GM21786 (cell line): ENCODE measurements around the gene PCBD2.
"Not testable (repeated sequence)": the region's sequence is repeated elsewhere in the genome, so short reads cannot be mapped to it uniquely, and the experiment has no call there.

Experiments
- ATAC-seq: cut with Tn5 transposase; IDR thresholded peaks from one replicate; pipeline ENCODE4 v1.9.1; 2021; ENCODE audit not compliant: unreplicated experiment

Gene PCBD2

DNA sequence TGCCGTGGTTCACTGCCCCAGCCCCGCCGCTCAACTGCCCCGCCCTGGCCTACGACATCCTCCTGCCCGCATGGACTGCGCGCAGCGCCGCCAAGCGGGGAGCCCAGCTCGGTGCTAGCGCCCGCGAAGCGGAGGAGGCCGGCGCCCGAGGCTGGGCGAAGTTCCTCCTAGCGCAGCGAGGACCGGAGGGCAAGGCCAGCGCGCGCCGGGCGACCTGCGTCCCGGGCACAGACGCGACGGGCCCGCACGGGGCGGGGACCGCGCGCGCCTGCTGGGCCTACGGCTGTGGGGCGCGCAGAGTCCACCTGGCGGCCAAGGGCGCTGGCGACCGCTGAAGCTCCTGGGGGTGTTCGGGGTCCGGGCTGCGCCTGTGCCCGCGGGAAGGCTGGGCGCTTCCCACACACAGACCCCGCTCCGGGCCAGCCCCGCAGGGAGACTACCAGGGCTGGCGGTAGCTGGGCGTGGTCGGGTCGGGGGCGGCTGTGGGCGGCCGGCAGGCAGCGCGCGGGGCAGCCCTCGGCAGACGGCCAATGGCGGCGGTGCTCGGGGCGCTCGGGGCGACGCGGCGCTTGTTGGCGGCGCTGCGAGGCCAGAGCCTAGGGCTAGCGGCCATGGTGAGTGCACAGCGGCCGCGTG lies at the start of gene PCBD2:
PCBD2 (plus strand) TSS at position 522 of the 636 bp plus-strand sequence; CDS start at position 531, 9 bp downstream.
- peak; percentile 80 for ATAC-seq

GRCh38 chr5:134856465-134856864 lies 48.5 kb upstream of the PCBD2 start:
- not testable (repeated sequence) for ATAC-seq

- no peak for ATAC-seq
Observed at GRCh38 chr5:134857401-134857800, 47.5 kb upstream of the PCBD2 start.

- ATAC-seq, result no peak
Observed at GRCh38 chr5:134864707-134865106, 40.2 kb upstream of the PCBD2 start.

DNA sequence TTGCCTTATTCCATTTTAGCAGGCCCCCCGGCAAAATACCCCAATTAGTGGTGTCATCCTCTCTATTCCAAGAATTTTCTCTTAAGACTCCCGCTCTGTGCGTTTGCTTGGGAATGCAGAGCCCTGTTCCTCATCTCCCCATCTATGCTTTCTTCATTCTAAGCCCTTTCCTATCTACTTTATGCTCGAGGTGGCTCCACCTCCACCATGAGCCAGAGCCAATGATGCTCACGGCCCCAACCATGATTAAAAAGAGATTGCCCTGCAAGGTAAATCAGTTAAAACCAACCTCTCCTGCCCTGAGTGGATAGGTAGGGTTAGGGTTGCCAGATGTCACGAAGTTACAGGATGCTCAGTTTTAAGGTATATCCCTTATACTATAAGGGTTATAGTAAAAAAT lies 31.4 kb upstream of the PCBD2 start:
- ATAC-seq, result no peak

DNA sequence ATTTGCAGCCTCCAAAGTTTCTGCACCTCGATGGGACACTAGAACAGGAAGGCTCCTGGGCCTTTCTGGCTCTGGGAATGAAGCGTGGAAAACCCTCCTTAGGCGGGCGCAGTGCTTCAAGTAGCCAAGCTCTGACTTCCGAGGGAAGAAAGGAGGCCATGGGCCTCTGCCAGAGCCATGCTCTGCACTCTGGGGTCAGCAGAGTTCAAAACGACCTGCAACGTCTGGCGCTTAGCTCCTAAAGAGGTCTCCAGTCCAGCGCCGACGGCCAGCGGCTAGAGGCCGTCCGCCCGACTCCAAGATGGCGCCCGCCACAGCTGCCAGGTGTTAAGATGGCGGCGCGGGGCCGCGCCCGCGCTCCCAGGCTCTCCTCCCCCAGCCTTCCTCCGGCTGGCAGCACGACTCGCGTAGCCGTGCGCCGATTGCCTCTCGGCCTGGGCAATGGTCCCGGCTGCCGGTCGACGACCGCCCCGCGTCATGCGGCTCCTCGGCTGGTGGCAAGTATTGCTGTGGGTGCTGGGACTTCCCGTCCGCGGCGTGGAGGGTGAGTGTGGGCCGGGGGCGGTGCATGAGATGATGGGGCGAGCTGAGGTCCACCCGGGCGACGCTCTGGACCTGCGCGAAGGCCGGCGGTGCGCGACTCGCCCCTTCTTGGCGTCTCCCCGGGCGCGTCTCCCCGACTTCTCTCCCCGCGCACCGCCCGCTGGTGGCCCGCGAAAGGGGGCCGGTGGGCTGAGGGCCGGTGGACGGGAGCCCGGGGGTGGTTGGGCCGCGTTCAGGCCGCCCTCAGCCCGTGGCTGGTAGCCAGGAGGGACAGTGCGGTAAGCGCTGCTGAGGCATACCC lies 30.7 kb upstream of the PCBD2 start, which contains the start of gene TXNDC15:
TXNDC15 (plus strand) TSS at position 385 of the 844 bp plus-strand sequence; CDS start at position 442, 57 bp downstream.
- ATAC-seq, result peak; percentile 72

DNA sequence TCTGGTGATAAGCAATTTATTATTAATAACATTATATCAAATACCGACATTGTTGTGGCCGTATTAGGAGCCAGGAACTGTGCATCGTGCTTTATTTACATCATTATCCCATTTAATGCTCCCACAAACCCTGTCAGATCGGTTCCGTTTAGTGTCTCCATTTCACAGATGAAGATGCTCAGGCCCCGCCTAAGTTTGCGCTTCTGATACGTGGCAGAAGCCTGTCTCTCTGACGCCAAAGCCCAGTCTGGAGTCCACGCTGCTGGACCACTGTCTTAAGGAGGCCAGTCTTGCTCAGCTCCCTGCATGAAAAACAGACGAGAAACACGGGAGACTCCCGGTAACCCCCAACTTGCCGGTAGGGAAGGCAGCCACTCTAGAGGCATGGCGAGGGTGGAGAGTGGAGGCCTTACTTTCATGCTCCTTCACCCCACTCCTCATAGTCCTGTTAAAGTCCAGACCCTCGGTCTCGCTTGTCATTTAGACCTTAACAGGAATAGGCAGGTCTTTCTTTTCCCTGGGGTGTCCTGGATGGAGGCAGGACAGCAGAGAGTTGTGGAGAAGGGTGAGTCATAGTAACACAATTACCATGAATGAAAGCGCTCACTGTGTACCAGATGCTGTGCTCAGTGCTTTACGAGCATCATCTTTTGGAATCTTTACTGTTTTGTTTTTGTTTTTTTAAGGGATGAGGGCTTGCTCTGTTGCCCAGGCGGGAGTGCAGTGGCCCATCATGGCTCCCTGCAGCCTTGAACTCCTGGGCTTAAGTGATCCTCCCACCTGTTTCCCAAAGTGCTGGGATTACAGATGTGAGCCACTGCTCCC lies 29.9 kb upstream of the PCBD2 start:
- peak; percentile 31 for ATAC-seq

DNA sequence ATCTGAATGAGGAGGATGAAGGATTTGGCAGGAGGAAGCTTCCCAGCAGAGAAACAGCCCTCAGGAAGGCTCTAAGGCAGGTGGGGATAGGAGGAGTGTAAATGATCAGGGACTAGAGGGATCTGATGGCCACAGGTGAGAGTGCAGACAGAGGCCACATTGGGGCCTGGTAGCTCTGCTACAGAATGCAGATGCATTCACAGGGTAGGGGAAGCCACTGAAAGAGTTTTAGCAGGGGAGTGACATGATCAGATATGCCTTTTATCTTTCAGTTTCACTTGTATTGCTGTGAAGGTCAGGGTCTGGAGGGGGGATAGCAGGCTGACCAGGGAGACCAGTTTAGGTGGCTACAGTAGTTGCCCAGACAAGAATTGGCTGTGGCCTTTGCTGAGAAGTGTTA lies 27.8 kb upstream of the PCBD2 start:
- ATAC-seq, result peak; percentile 41

- ATAC-seq, result no peak
Observed at GRCh38 chr5:134878403-134878802, 26.5 kb upstream of the PCBD2 start.

- ATAC-seq, result no peak
Observed at GRCh38 chr5:134879456-134879855, 25.5 kb upstream of the PCBD2 start.

DNA sequence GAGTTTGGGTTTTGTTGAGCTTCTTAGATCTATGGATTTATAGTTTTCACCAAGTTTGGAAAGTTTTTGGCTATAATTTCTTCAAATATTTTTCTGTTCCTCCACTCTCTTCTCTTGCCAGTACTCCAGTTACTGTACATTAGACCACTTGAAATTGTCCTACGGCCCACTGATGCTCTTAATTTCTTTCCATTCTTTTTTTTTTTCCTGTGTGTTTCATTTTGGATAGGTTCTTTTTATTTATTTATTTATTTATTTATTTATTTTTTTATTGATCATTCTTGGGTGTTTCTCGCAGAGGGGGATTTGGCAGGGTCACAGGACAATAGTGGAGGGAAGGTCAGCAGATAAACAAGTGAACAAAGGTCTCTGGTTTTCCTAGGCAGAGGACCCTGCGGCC lies 24.0 kb upstream of the PCBD2 start:
- ATAC-seq, result not testable (repeated sequence)

GRCh38 chr5:134881711-134882110 lies 23.2 kb upstream of the PCBD2 start:
- ATAC-seq, result not testable (repeated sequence)

DNA sequence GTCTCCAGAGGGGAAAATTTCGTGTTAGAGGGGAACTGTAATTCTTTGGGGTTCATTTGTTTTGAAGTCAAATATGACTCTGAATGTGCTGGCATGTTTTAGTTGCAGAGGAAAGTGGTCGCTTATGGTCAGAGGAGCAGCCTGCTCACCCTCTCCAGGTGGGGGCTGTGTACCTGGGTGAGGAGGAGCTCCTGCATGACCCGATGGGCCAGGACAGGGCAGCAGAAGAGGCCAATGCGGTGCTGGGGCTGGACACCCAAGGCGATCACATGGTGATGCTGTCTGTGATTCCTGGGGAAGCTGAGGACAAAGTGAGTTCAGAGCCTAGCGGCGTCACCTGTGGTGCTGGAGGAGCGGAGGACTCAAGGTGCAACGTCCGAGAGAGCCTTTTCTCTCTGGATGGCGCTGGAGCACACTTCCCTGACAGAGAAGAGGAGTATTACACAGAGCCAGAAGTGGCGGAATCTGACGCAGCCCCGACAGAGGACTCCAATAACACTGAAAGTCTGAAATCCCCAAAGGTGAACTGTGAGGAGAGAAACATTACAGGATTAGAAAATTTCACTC lies 17.3 kb upstream of the PCBD2 start:
- ATAC-seq, result no peak

DNA sequence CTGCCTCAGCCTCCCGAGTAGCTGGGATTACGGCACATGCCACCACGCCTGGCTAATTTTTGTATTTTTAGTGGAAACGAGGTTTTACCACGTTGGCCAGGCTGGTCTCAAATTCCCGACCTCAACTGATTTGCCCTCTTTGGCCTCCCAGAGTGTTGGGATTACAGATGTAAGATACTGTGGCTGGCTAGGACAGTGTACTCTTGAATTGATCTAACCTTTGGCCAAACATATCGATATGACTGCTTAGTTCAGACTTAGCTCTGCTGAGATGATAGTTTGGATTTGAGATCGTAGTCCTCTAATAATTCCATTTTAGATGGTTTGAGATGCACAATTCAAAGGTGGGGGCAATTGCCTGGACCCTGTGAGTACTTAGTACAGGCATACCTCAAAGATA lies 15.6 kb upstream of the PCBD2 start:
- no peak for ATAC-seq

GRCh38 chr5:134891473-134891872 lies 13.5 kb upstream of the PCBD2 start:
- no peak for ATAC-seq

DNA sequence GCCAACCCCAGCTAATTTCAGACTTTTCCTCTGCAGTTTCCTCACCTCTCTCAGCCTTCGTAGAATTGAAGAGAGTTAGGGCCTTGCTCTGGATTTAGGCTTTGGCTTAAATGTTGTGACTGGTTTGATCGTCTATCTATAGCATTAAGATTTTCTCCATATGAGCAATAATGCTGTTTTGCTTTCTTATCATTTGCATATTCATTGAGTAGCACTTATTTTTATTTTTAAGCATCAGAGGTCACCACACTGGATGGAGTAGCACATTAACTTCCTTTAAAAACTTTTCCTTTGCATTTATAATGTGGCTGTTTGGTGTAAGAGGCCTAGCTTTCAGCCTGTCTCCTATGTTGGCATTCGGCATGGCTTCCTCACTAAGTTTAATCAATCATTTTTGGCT lies 12.6 kb upstream of the PCBD2 start:
- ATAC-seq, result no peak

- no peak for ATAC-seq
Observed at GRCh38 chr5:134892926-134893325, 12.0 kb upstream of the PCBD2 start.

- no peak for ATAC-seq
Observed at GRCh38 chr5:134893748-134894505, 11.0 kb upstream of the PCBD2 start.

DNA sequence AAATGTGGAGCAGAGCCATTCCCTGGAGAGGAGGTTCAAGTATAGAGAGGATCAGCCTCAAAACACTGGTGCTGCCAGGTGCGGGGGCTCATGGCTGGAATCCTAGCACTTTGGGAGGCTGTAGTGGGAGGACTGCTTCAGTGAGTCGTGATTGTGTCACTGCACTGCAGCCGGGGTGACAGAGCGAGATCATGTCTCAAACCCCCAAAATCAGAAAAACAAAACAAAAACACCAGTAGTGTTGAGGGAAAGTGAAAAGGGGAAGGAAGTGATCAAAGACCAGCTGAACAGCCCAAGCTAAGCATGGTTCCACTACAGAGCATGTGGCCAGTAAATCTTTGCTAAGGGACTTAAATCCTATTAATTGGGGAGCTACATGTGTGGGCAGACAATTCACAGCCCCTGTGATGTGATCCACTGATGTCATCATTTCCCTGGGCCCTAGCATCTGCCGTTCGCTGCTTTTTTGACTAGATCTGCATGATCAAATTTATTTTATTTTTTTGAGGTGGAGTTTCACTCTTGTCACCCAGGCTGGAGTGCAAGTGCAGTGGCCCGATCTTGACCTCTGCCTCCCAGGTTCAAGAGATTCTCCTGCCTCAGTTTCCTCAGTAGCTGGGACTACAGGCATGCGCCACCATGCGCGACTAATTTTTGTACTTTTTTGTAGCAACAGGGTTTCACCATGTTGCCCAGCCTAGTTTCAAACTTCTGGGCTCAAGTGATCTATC lies 2.7 kb upstream of the PCBD2 start:
- peak; percentile 34 for ATAC-seq
